Astrocyte (in vitro differentiated cells and primary cell): ENCODE data around the gene VPS11.

Experiments
- EZH2 ChIP-seq: IDR thresholded peaks from 2 replicates; pipeline ENCODE4 v1.6.1; 2012; ENCODE audit warnings: mild to moderate bottlenecking, low read length, inconsistent platforms; ENCODE audit not compliant: insufficient read depth
- TF ChIP-seq, protein P1 (sequence below): IDR thresholded peaks from 2 replicates; pipeline ENCODE4 v1.5.1; 2011; ENCODE audit warnings: low read depth, mild to moderate bottlenecking, inconsistent platforms, low read length, moderate library complexity; ENCODE audit not compliant: insufficient read depth

DNA sequence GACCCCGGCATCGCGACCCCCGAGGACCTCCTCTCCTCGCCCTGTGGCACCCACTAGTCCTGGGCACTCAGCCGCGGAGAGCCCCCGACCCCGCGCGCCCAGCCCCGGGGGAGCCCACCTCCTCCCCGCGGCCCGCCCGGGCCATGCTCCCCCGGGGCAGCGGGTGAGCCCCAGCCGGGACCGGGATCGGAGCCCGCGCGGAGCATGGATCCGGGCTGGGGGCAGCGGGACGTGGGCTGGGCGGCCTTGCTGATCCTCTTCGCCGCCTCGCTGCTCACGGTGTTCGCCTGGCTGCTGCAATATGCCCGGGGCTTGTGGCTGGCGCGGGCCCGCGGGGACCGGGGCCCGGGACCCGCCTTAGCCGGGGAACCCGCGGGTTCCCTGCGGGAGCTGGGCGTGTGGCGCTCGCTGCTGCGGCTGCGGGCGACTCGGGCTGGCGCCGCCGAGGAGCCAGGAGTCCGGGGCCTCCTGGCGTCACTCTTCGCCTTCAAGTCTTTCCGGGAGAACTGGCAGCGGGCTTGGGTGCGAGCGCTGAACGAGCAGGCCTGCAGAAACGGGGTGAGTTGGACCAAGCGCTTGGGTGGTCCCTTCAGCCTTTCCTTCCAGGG, 40.0 kb downstream of the VPS11 start:
- TF ChIP-seq, protein P1, sequence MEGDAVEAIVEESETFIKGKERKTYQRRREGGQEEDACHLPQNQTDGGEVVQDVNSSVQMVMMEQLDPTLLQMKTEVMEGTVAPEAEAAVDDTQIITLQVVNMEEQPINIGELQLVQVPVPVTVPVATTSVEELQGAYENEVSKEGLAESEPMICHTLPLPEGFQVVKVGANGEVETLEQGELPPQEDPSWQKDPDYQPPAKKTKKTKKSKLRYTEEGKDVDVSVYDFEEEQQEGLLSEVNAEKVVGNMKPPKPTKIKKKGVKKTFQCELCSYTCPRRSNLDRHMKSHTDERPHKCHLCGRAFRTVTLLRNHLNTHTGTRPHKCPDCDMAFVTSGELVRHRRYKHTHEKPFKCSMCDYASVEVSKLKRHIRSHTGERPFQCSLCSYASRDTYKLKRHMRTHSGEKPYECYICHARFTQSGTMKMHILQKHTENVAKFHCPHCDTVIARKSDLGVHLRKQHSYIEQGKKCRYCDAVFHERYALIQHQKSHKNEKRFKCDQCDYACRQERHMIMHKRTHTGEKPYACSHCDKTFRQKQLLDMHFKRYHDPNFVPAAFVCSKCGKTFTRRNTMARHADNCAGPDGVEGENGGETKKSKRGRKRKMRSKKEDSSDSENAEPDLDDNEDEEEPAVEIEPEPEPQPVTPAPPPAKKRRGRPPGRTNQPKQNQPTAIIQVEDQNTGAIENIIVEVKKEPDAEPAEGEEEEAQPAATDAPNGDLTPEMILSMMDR = no peak
- no peak for TF ChIP-seq EZH2
